ENCODE data around the gene PPIA. TPM values are rescaled to one million over a fixed set of nuclear protein-coding genes. Genes with fewer than 3 reads are reported as not detected.

Gene PPIA
- total RNA-seq, 1 experiment from 2014 or later: 2,465 TPM

GRCh38 chr7:44760034-44760580 lies 36.4 kb upstream of the PPIA start (continued):
- TF ChIP-seq MLX (CRISPR knock-in tag; IDR thresholded peaks at IDR 0.05): no peak

- DNase-seq (ENCODE audit: low spot score) (no peak), ATAC-seq (peak; percentile 78)
- Mint-ChIP-seq H3K4me1 (peaks cover 2% of the 10 kb centered on the region; the same call in 1 of the 2 replicates), H3K4me3 (no peak overlapping the region), H3K9me3 (no peaks in the 10 kb centered on the region), H3K27me3 (ENCODE audit: low read depth) (no peaks in the 10 kb centered on the region), H3K27ac (peak overlapping the region; percentile 70; the same call in 1 of the 2 replicates), H3K36me3 (peaks cover 54% of the 10 kb centered on the region)
- TF ChIP-seq USF1 (CRISPR knock-in tag; IDR thresholded peaks at IDR 0.05) (no peak), ZNF219 (CRISPR knock-in tag; IDR thresholded peaks at IDR 0.05; ENCODE audit: borderline replicate concordance) (no peak), FOXP4 (CRISPR knock-in tag; IDR thresholded peaks at IDR 0.05) (no peak), NFATC4 (CRISPR knock-in tag; IDR thresholded peaks at IDR 0.05) (no peak)
- POLR2A ChIA-PET: interaction anchor here (0.7 kb wide), 1 partner anchor 123 kb away, joined by 3 read pairs; no protein-coding TSS in a partner anchor
- CTCF ChIA-PET: interaction anchor here (1.3 kb wide), 1 partner anchor 11 kb away, joined by 3 read pairs; no protein-coding TSS in a partner anchor
Observed at GRCh38 chr7:44761207-44762161, 35.0 kb upstream of the PPIA start.

- no peak overlapping the region for H3K4me3 Mint-ChIP-seq
- peaks cover 59% of the 10 kb centered on the region for H3K36me3 Mint-ChIP-seq
- ATAC-seq (no peak), DNase-seq (ENCODE audit: low spot score) (no peak)
- no peaks in the 10 kb centered on the region for H3K27me3 Mint-ChIP-seq (ENCODE audit: low read depth)
- 0 out of 2 replicates have a peak overlapping the region, but pooled peaks have one; percentile 4 for H3K27ac Mint-ChIP-seq
- no peaks in the 10 kb centered on the region for H3K9me3 Mint-ChIP-seq
- TF ChIP-seq TEAD1 (CRISPR knock-in tag; IDR thresholded peaks at IDR 0.05): no peak
- TF ChIP-seq ARID4B (CRISPR knock-in tag; IDR thresholded peaks at IDR 0.05; ENCODE audit: borderline replicate concordance): no peak
- TF ChIP-seq HMGA2 (CRISPR knock-in tag; IDR thresholded peaks at IDR 0.05): no peak
- no peak for TF ChIP-seq MLX (CRISPR knock-in tag; IDR thresholded peaks at IDR 0.05)
- TF ChIP-seq TEAD4 (CRISPR knock-in tag; IDR thresholded peaks at IDR 0.05): no peak
- TF ChIP-seq NFYB (CRISPR knock-in tag; conservative IDR thresholded peaks at IDR 0.05; ENCODE audit: low read depth): no peak
- no peak for TF ChIP-seq E2F5 (CRISPR knock-in tag; IDR thresholded peaks at IDR 0.05)
- TF ChIP-seq ZSCAN18 (CRISPR knock-in tag; IDR thresholded peaks at IDR 0.05): no peak
- TF ChIP-seq EMX1 (CRISPR knock-in tag; IDR thresholded peaks at IDR 0.05): no peak
- no peak for TF ChIP-seq FOXP1 (CRISPR knock-in tag; IDR thresholded peaks at IDR 0.05; ENCODE audit: borderline replicate concordance)
- no peak for TF ChIP-seq TCF7 (CRISPR knock-in tag; IDR thresholded peaks at IDR 0.05; ENCODE audit: low read depth)
- TF ChIP-seq ZNF219 (CRISPR knock-in tag; IDR thresholded peaks at IDR 0.05; ENCODE audit: borderline replicate concordance): no peak
- TF ChIP-seq CBFB (CRISPR knock-in tag; IDR thresholded peaks at IDR 0.05; ENCODE audit: low read depth): no peak
- peaks cover 2% of the 10 kb centered on the region; the same call in 1 of the 2 replicates for H3K4me1 Mint-ChIP-seq
- CTCF ChIA-PET: interaction anchor here (1.3 kb wide), 1 partner anchor 10 kb away, joined by 3 read pairs; no protein-coding TSS in a partner anchor
- POLR2A ChIA-PET: no interaction called here
Observed at GRCh38 chr7:44762300-44762699, 34.2 kb upstream of the PPIA start.

Measured in WTC11 (cell line).